Heart left ventricle (tissue), 16 donors: ENCODE measurements around the gene SPDL1. TPM values are rescaled to one million over a fixed set of nuclear protein-coding genes. Genes with fewer than 3 reads are reported as not detected.

Experiments used
- ATAC-seq, 4 donors: fragments of 200-7000 bp; cut with Tn5 transposase; one replicate each; pipeline ENCODE4 v1.9.1; 2020 to 2022; ENCODE audit warnings: moderate library complexity in 4 of 4, mild to moderate bottlenecking in 3 of 4, moderate number of reproducible peaks in 1 of 4
- DNase-seq, 5 donors: peaks; one replicate each; pipeline ENCODE4 v3.0.0-alpha.2; 2020
- H3K27ac ChIP-seq, 12 donors: fragments of 200-600 bp; sonication (generic) in 4 of 12; one replicate each; pipeline versions ENCODE4 v1.5.0 to v1.8.0; 2016 to 2022; ENCODE audit warnings: mild to moderate bottlenecking in 2 of 12
- H3K27me3 ChIP-seq, 9 donors: fragments of 200-600 bp; sonication (generic) in 2 of 9; one replicate each; pipeline versions ENCODE4 v1.5.1 to v1.8.0; 2016 to 2022; ENCODE audit warnings: mild to moderate bottlenecking in 3 of 9
- H3K36me3 ChIP-seq, 9 donors: fragments of 200-600 bp; sonication (generic) in 2 of 9; one replicate each; pipeline versions ENCODE4 v1.5.0 to v1.8.0; 2018 to 2022; ENCODE audit warnings: mild to moderate bottlenecking in 2 of 9
- H3K4me1 ChIP-seq, 12 donors: fragments of 200-600 bp; sonication (generic) in 4 of 12; one replicate each; pipeline versions ENCODE4 v1.5.0 to v1.8.0; 2016 to 2022; ENCODE audit warnings: mild to moderate bottlenecking in 3 of 12
- H3K4me3 ChIP-seq, 12 donors: fragments of 200-600 bp; sonication (generic) in 4 of 12; one replicate each; pipeline versions ENCODE4 v1.5.0 to v1.8.0; 2017 to 2022; ENCODE audit warnings: mild to moderate bottlenecking in 9 of 12, moderate library complexity in 4 of 12
- H3K9me3 ChIP-seq, 12 donors: fragments of 200-600 bp; sonication (generic) in 4 of 12; one replicate each; pipeline versions ENCODE4 v1.5.0 to v1.8.0; 2016 to 2022; ENCODE audit warnings: mild to moderate bottlenecking in 1 of 12
- POLR2A ChIP-seq, 2 donors: fragments of 450-650 bp; IDR thresholded peaks; one replicate each; pipeline ENCODE4 v1.6.1; 2017; ENCODE audit warnings: antibody characterized with exemption in 2 of 2, mild to moderate bottlenecking in 2 of 2, moderate library complexity in 2 of 2
- WGBS, 4 donors: extraction: QIAGEN DNeasy Blood & Tissue Kit in 2 of 4; methylation state at CpG; one replicate each; pipeline versions ENCODE4 v1.1.5 to v1.1.7; 2013 to 2018; 5-methylcytosine and 5-hydroxymethylcytosine counted together
- intact Hi-C, 10 donors: fragments of 100-400 bp; cut with DNase I; formaldehyde crosslinking; loops; one replicate each; pipeline versions ENCODE4 v1.11.1 to v1.14.2; 2022
- polyA plus RNA-seq, 2 donors: library from polyadenylated mRNA; stranded (reverse); fragments of 200-250 nt; gene quantifications; one replicate each; pipeline ENCODE4 v1.2.3, GENCODE V29; 2013
- total RNA-seq, 9 donors: library from RNA; depleted of rRNA in 2 of 9; stranded (reverse); fragments of >200 nt in 2 of 9; fragmentation: NEBNext Ultra II Directional in 3 of 9; extraction: Animal tissue kit (Norgen Biotek cat#: 25700) in 3 of 9; gene quantifications; one replicate each; pipeline versions ENCODE4 v1.1.0 to v1.2.4, GENCODE V29; 2016 to 2023
- TF ChIP-seq, protein P1 (sequence below), 12 donors: fragments of 200-600 bp; sonication (generic) in 4 of 12; IDR thresholded peaks; one replicate each; pipeline versions ENCODE4 v1.5.0 to v1.8.0; 2018 to 2022; ENCODE audit warnings: antibody characterized with exemption in 12 of 12, mild to moderate bottlenecking in 5 of 12
- donor health status: ischemic (EF 13 %, LVEDD 7.1; RV severe dilation, severe dysfunction).
- donor health status: healthy with polysubstance abuse.
- donor health status: DM: no; HTN: yes; CAD: no.
- donor health status: DM: no; HTN: no; CAD: no.
- donor health status: ischemic (EF 25% LVEDD 6.9; RV normal size, moderate dysfunction).
- donor health status: ischemic (EF 25% LVEDD 5.7; RV mildly dilated, moderate dysfunction).
- donor health status: healthy.
- donor health status: DM: yes; HTN: yes; CAD: no.
- donor health status: ischemic (EF 35%, LVEDD 5.7; RV mildly dilated, moderate dysfunction).
- donor health status: nonischemic (EF 11% LVEDD 7.7; RV severe dilation, severe dysfunction).
- donor health status: DM: yes; HTN: yes; CAD: no.
- donor health status: PGD.
- donor health status: ischemic (EF 29% LVEDD 5.4; RV normal size, mild dysfunction).
- donor health status: nonischemic (EF 23%, LVEDD 6.1; RV moderate dilation, normal function).

Gene SPDL1
- total and polyA plus RNA-seq, 11 donors = 2.2 to 7.0 (median 5.0) TPM

- H3K27ac ChIP-seq = no peak overlapping the region
- H3K9me3 ChIP-seq = peaks cover 0 to 4% (median 0%) of the 10 kb centered on the region in 12 donors
- DNase-seq (no peak), ATAC-seq (no peak)
- H3K36me3 ChIP-seq = no peaks in the 10 kb centered on the region
- no peak overlapping the region for H3K4me3 ChIP-seq
- intact Hi-C loops = no loop called here
- 19 to 29% (median 26%) methylated on average over 4 of the region's 4 CpGs for WGBS, 4 donors
- TF ChIP-seq, protein P1, sequence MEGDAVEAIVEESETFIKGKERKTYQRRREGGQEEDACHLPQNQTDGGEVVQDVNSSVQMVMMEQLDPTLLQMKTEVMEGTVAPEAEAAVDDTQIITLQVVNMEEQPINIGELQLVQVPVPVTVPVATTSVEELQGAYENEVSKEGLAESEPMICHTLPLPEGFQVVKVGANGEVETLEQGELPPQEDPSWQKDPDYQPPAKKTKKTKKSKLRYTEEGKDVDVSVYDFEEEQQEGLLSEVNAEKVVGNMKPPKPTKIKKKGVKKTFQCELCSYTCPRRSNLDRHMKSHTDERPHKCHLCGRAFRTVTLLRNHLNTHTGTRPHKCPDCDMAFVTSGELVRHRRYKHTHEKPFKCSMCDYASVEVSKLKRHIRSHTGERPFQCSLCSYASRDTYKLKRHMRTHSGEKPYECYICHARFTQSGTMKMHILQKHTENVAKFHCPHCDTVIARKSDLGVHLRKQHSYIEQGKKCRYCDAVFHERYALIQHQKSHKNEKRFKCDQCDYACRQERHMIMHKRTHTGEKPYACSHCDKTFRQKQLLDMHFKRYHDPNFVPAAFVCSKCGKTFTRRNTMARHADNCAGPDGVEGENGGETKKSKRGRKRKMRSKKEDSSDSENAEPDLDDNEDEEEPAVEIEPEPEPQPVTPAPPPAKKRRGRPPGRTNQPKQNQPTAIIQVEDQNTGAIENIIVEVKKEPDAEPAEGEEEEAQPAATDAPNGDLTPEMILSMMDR (IDR thresholded peaks at IDR 0.05) = no peak
- no peak for TF ChIP-seq POLR2A (IDR thresholded peaks at IDR 0.05)
- no peaks in the 10 kb centered on the region for H3K4me1 ChIP-seq
- peaks cover 0 to 29% (median 6%) of the 10 kb centered on the region in 9 donors for H3K27me3 ChIP-seq
These were observed 33.3 kb upstream of the SPDL1 start for GRCh38 chr5:169550227-169550626.

GRCh38 chr5:169551146-169551545 lies 32.4 kb upstream of the SPDL1 start:
- no peaks in the 10 kb centered on the region for H3K4me1 ChIP-seq
- no peak overlapping the region for H3K4me3 ChIP-seq
- H3K9me3 ChIP-seq = peaks cover 0 to 4% (median 0%) of the 10 kb centered on the region in 12 donors
- H3K27ac ChIP-seq = no peak overlapping the region
- intact Hi-C loops = no loop called here
- TF ChIP-seq POLR2A (IDR thresholded peaks at IDR 0.05) = no peak
- TF ChIP-seq, protein P1 (IDR thresholded peaks at IDR 0.05) = no peak
- no peaks in the 10 kb centered on the region for H3K36me3 ChIP-seq
- 86 to 89% (median 88%) methylated on average over 1 of the region's 1 CpG for WGBS, 4 donors
- H3K27me3 ChIP-seq = peaks cover 0 to 29% (median 6%) of the 10 kb centered on the region in 9 donors
- no peak for DNase-seq
- no peak for ATAC-seq

DNA sequence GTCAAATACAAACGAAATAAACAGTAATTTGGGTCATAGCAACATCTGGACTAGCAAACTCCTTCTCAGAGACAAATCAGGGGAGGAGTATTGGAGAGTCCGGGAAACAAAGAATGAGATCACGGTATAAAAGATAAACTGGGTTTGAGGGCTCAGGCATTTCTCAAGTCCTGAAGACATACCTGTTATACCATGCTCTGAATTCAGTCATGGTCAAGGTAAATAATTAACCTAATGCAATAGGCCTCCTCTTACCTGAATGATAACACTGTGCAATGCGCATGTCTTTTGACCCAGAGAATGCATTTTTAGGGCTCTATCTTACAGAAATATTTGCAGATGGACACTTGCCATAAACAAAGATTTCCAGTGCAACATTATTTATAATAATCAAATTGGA lies 31.9 kb upstream of the SPDL1 start:
- Histone ChIP-seq H3K4me1 (no peaks in the 10 kb centered on the region), H3K9me3 (peaks cover 0 to 4% (median 0%) of the 10 kb centered on the region in 12 donors), H3K27me3 (peaks cover 0 to 29% (median 6%) of the 10 kb centered on the region in 9 donors), H3K27ac (no peak overlapping the region), H3K4me3 (no peak overlapping the region), H3K36me3 (no peaks in the 10 kb centered on the region)
- intact Hi-C loops = no loop called here
- no peak for TF ChIP-seq POLR2A (IDR thresholded peaks at IDR 0.05)
- TF ChIP-seq, protein P1 (IDR thresholded peaks at IDR 0.05) = no peak
- DNase-seq (no peak), ATAC-seq (no peak)
- 52 to 61% (median 56%) methylated on average over 4 of the region's 4 CpGs for WGBS, 4 donors

DNA sequence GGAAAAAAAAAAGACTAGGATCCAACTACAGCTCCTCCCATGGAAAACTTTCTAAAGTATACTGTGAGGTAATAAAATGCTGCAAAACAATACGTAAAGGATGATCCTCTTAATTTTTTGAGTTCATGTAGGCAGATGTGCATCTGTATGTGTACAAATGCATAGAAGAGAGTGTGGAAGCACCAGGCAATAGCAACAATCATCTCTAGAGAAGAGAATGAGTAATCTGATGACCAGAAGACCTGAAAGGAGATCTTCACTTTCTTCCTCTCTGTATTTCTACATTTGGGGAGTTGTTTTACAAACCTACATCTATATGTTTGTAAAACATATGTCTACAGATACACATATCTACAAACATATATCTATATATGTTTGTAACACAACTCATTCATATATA lies 29.3 kb upstream of the SPDL1 start:
- 79 to 86% (median 84%) methylated on average over 1 of the region's 1 CpG for WGBS, 4 donors
- intact Hi-C loops = no loop called here
- no peak for ATAC-seq

More for the DNA sequence above, 29.3 kb upstream of the SPDL1 start:
- Histone ChIP-seq H3K36me3 (no peaks in the 10 kb centered on the region), H3K9me3 (peaks cover 0 to 16% (median 4%) of the 10 kb centered on the region in 12 donors), H3K27me3 (peaks cover 0 to 29% (median 6%) of the 10 kb centered on the region in 9 donors), H3K27ac (no peak overlapping the region), H3K4me3 (no peak overlapping the region), H3K4me1 (no peaks in the 10 kb centered on the region)
- DNase-seq = no peak
- no peak for TF ChIP-seq POLR2A (IDR thresholded peaks at IDR 0.05)
- TF ChIP-seq, protein P1 (IDR thresholded peaks at IDR 0.05) = no peak
